ENCODE measurements around the gene ECI2.
A peak's percentile ranks its signal among the peaks of the same experiment; 100 is the strongest.

ECI2 gene

GRCh38 chr6:4130357-4130987 lies 4.9 kb downstream of the ECI2 start:
- no peak for DNase-seq (ENCODE audit: extremely low read depth, low read depth)
- TF ChIP-seq CTCF (IDR thresholded peaks at IDR 0.05; ENCODE audit: low read depth, low read length, missing control alignments) = no peak
- no peak overlapping the region for H3K4me3 ChIP-seq (replicated peaks; ENCODE audit: low read depth, low read length)

- H3K4me3 ChIP-seq (replicated peaks; ENCODE audit: low read depth, low read length) = no peak overlapping the region
- no peak for TF ChIP-seq CTCF (IDR thresholded peaks at IDR 0.05; ENCODE audit: low read depth, low read length, missing control alignments)
- no peak for DNase-seq (ENCODE audit: extremely low read depth, low read depth)
Observed at GRCh38 chr6:4129446-4129845, 5.9 kb downstream of the ECI2 start.

GRCh38 chr6:4128748-4129147 lies 6.6 kb downstream of the ECI2 start:
- no peak for TF ChIP-seq CTCF (IDR thresholded peaks at IDR 0.05; ENCODE audit: low read depth, low read length, missing control alignments)
- no peak overlapping the region for H3K4me3 ChIP-seq (replicated peaks; ENCODE audit: low read depth, low read length)
- no peak for DNase-seq (ENCODE audit: extremely low read depth, low read depth)

- TF ChIP-seq CTCF (IDR thresholded peaks at IDR 0.05; ENCODE audit: low read depth, low read length, missing control alignments) = no peak
- H3K4me3 ChIP-seq (replicated peaks; ENCODE audit: low read depth, low read length) = no peak overlapping the region
- DNase-seq (ENCODE audit: extremely low read depth, low read depth) = no peak
Observed at GRCh38 chr6:4128072-4128471, 7.3 kb downstream of the ECI2 start.

- DNase-seq (ENCODE audit: extremely low read depth, low read depth) = peak; percentile 43
- peak; percentile 31 for TF ChIP-seq CTCF (IDR thresholded peaks at IDR 0.05; ENCODE audit: low read depth, low read length, missing control alignments)
- no peak overlapping the region for H3K4me3 ChIP-seq (replicated peaks; ENCODE audit: low read depth, low read length)
Observed at GRCh38 chr6:4125933-4126864, 9.2 kb downstream of the ECI2 start.

GRCh38 chr6:4125500-4125899 lies 9.9 kb downstream of the ECI2 start:
- H3K4me3 ChIP-seq (replicated peaks; ENCODE audit: low read depth, low read length) = no peak overlapping the region
- no peak for TF ChIP-seq CTCF (IDR thresholded peaks at IDR 0.05; ENCODE audit: low read depth, low read length, missing control alignments)
- DNase-seq (ENCODE audit: extremely low read depth, low read depth) = no peak
